Left lung (tissue), 10 donors: Measurements from ENCODE around the gene SYNJ2. TPM values are rescaled to one million over a fixed set of nuclear protein-coding genes. Genes with fewer than 3 reads are reported as not detected.

Experiments used
- ATAC-seq: fragments of 200-7000 bp; cut with Tn5 transposase; one replicate; pipeline ENCODE4 v1.9.1; 2020; ENCODE audit warnings: moderate library complexity
- DNase-seq, 4 donors: peaks; one replicate each; pipeline ENCODE4 v3.0.0-alpha.2; 2013 to 2020
- H3K27ac ChIP-seq, 2 donors: fragments of 200-600 bp; sonication (generic) in 1 of 2; one replicate each; pipeline versions ENCODE4 v1.5.0 to v1.8.0; 2020 to 2021
- H3K27me3 ChIP-seq, 2 donors: fragments of 200-600 bp; sonication (generic) in 1 of 2; one replicate each; pipeline versions ENCODE4 v1.5.0 to v1.8.0; 2020 to 2021
- H3K36me3 ChIP-seq, 2 donors: fragments of 200-600 bp; sonication (generic) in 1 of 2; one replicate each; pipeline versions ENCODE4 v1.5.0 to v1.8.0; 2020 to 2021
- H3K4me1 ChIP-seq, 2 donors: fragments of 200-600 bp; one replicate each; pipeline ENCODE4 v1.8.0; 2021
- H3K4me3 ChIP-seq, 2 donors: fragments of 200-600 bp; sonication (generic) in 1 of 2; one replicate each; pipeline versions ENCODE4 v1.5.0 to v1.8.0; 2020 to 2021; ENCODE audit warnings: mild to moderate bottlenecking in 1 of 2
- H3K9me3 ChIP-seq, 2 donors: fragments of 200-600 bp; sonication (generic) in 1 of 2; one replicate each; pipeline versions ENCODE4 v1.5.0 to v1.8.0; 2020 to 2021
- intact Hi-C, 2 donors: fragments of 100-400 bp; cut with DNase I; formaldehyde crosslinking; loops; one replicate each; pipeline versions ENCODE4 v1.11.2 to v1.14.2; 2022
- polyA plus RNA-seq, 6 donors: library from polyadenylated mRNA; unstranded; fragments of 120-200 nt; gene quantifications; one replicate each; pipeline ENCODE4 v1.2.1, GENCODE V29; 2013; ENCODE audit not compliant: insufficient read length in 6 of 6
- total RNA-seq, 2 donors: library from RNA; stranded (reverse); fragmentation: NEBNext Ultra II Directional; extraction: Animal tissue kit (Norgen Biotek cat#: 25700); gene quantifications; one replicate each; pipeline ENCODE4 v1.2.1, GENCODE V29; 2021
- TF ChIP-seq, protein P1 (sequence below), 2 donors: fragments of 200-600 bp; sonication (generic) in 1 of 2; IDR thresholded peaks; one replicate each; pipeline versions ENCODE4 v1.5.0 to v1.8.0; 2021; ENCODE audit warnings: antibody characterized with exemption in 2 of 2
- donor health status: DM: no; HTN: yes; CAD: no.
- donor health status: DM: no; HTN: no; CAD: no.

The SYNJ2 gene
- total and polyA plus RNA-seq, 8 donors: 6.2 to 12.2 (median 7.5) TPM

DNA sequence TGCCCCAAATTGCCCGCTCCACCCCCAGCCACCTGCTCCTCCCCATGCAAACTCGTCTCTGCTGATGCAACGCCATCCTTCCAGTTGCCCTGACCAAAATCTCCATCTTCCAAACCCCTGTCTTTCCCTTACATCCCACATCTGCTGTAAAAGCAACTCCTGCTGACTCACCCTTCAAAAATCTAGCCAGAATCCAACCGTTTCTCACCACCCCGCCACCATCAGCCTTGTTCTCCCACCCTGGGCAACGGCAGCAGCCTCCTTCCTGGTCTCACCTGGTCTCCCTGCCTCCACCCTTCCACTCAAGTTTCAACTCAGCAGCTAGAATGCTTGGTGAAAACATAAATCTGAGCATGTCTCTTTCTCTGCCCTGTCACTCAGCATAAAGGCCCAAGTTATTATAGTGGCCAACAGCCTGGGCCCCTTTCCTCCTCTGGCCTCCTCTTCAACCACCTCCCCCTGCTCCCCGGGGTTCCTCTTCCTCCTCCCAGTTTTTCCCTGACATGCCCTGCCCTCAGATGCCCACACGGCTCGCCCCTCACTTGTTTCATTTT lies 7.2 kb upstream of the SYNJ2 start:
- H3K36me3 ChIP-seq: no peaks in the 10 kb centered on the region
- no peak overlapping the region for H3K4me3 ChIP-seq
- peaks cover 0 to 9% of the 10 kb centered on the region in 2 donors for H3K4me1 ChIP-seq
- no peak overlapping the region for H3K27ac ChIP-seq
- DNase-seq (no peak), ATAC-seq (no peak)
- no peaks in the 10 kb centered on the region for H3K27me3 ChIP-seq
- H3K9me3 ChIP-seq: no peaks in the 10 kb centered on the region
- intact Hi-C loops: no loop called here
- TF ChIP-seq, protein P1, sequence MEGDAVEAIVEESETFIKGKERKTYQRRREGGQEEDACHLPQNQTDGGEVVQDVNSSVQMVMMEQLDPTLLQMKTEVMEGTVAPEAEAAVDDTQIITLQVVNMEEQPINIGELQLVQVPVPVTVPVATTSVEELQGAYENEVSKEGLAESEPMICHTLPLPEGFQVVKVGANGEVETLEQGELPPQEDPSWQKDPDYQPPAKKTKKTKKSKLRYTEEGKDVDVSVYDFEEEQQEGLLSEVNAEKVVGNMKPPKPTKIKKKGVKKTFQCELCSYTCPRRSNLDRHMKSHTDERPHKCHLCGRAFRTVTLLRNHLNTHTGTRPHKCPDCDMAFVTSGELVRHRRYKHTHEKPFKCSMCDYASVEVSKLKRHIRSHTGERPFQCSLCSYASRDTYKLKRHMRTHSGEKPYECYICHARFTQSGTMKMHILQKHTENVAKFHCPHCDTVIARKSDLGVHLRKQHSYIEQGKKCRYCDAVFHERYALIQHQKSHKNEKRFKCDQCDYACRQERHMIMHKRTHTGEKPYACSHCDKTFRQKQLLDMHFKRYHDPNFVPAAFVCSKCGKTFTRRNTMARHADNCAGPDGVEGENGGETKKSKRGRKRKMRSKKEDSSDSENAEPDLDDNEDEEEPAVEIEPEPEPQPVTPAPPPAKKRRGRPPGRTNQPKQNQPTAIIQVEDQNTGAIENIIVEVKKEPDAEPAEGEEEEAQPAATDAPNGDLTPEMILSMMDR (IDR thresholded peaks at IDR 0.05): no peak

DNA sequence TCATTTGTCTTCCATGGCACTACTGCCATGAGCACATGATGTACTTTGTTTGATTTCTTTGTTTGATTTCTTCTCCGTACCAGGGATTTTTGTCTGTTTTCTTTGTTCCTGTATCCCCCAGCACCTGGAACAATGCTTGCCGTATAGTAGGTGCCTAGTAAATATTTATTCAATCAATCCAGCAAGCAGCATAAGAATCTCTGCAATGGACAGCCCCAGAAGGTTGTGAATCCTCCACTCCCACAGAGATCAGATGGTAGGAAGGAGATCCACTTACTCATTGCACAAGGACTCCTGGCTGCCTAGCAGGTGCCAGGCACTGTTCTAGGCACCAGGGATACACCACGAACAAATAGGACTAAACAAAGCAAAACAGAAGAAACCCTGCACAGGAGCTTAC lies 6.7 kb upstream of the SYNJ2 start:
- TF ChIP-seq, protein P1 (IDR thresholded peaks at IDR 0.05): no peak
- no peak overlapping the region for H3K27ac ChIP-seq
- H3K9me3 ChIP-seq: no peaks in the 10 kb centered on the region
- H3K36me3 ChIP-seq: no peaks in the 10 kb centered on the region
- DNase-seq: no peak
- H3K4me1 ChIP-seq: peaks cover 0 to 14% of the 10 kb centered on the region in 2 donors
- intact Hi-C loops: no loop called here
- H3K27me3 ChIP-seq: no peaks in the 10 kb centered on the region
- no peak for ATAC-seq
- no peak overlapping the region for H3K4me3 ChIP-seq

DNA sequence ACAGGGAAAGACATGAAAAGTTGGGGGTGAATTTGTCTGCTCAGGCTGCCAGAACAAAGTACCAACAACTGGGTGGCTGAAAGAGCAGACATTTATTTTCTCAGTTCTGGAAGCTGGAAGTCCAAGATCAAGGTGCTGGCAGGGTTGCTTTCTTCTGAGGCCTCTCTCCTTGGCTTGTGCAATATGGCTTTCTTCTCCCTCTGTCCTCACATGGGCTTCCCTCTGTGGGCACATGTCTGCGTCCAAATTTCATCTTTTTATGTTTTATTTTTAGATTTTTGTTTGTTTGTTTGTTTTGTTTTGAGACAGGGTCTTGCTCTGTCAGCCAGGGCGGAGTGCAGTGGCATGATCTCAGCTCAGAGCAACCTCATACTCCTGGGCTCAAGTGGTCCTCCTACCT lies 6.2 kb upstream of the SYNJ2 start:
- H3K4me1 ChIP-seq: peaks cover 0 to 19% of the 10 kb centered on the region in 2 donors
- H3K27ac ChIP-seq: no peak overlapping the region
- DNase-seq (no peak), ATAC-seq (no peak)
- H3K4me3 ChIP-seq: no peak overlapping the region
- H3K9me3 ChIP-seq: no peaks in the 10 kb centered on the region
- H3K27me3 ChIP-seq: no peaks in the 10 kb centered on the region
- intact Hi-C loops: no loop called here
- no peaks in the 10 kb centered on the region for H3K36me3 ChIP-seq
- TF ChIP-seq, protein P1 (IDR thresholded peaks at IDR 0.05): no peak

DNA sequence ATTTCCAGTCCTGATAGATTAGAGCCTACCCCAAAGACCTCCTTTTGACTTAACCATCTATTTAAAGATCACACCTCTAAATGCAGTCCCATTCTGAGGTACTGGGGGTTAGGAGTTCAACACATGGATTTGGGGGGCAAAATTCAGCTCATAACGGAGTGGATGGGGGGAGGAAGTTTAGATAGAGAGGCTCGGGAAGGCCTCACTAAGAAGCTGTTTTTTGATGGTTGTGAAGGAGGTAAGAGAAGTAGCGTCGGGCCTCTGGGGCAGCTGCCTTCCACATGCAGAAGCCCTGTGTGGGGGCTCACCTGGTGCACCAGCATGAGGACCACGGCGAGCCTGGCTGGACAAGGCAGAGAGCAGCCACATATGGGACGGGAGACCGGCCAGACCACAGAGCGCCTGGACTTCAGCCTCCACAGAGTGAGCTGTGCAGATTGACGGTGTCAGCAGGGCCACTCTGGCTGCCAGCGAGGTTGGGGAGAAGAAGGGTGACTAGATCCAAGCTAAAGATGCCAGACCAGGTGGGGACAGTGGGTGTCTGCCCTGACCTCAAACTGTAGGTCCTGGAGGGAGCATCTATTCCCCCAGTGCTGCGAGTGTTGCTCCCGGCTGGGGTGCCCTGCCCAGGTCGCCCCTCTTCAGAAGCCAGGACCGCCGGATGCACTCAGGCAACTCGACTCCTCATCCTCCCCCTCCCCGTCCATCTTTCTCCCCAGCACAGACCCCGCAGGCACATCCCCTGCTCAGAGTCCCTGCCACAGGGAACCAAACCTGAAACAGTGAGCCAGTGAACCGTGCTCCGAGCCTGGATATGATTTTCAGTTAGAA lies 5.1 kb upstream of the SYNJ2 start:
- intact Hi-C loops: no loop called here

More for the DNA sequence above, 5.1 kb upstream of the SYNJ2 start:
- TF ChIP-seq, protein P1 (IDR thresholded peaks at IDR 0.05): no peak
- ATAC-seq (no peak), DNase-seq (no peak)
- no peaks in the 10 kb centered on the region for H3K9me3 ChIP-seq
- no peak overlapping the region for H3K27ac ChIP-seq
- peaks cover 0 to 8% of the 10 kb centered on the region in 2 donors for H3K27me3 ChIP-seq
- H3K36me3 ChIP-seq: no peaks in the 10 kb centered on the region
- H3K4me1 ChIP-seq: peaks cover 0 to 30% of the 10 kb centered on the region in 2 donors
- H3K4me3 ChIP-seq: no peak overlapping the region
